Frontal cortex (tissue), 4 donors: ENCODE data around the gene SPDEF. TPM values are rescaled to one million over a fixed set of nuclear protein-coding genes. Genes with fewer than 3 reads are reported as not detected.
A peak's percentile ranks its signal among the peaks of the same experiment; 100 is the strongest.

Experiments used
- DNase-seq, 2 donors: peaks; one replicate each; pipeline ENCODE4 v3.0.0; 2012; ENCODE audit warnings: low spot score in 2 of 2
- FAIRE-seq: peaks from 2 replicates; lab custom pipeline; 2012; peaks lifted over from hg19 to GRCh38; lab: Jason Lieb, UNC
- total RNA-seq: library from RNA; depleted of rRNA; stranded (reverse); fragments of >200 nt; gene quantifications from one replicate; pipeline ENCODE4 v1.2.3, GENCODE V29; 2014
- donor health status: control.
- donor health status: control.
- donor health status: control.

The SPDEF gene
- total RNA-seq, 1 donor from 2014 or later: not detected

DNA sequence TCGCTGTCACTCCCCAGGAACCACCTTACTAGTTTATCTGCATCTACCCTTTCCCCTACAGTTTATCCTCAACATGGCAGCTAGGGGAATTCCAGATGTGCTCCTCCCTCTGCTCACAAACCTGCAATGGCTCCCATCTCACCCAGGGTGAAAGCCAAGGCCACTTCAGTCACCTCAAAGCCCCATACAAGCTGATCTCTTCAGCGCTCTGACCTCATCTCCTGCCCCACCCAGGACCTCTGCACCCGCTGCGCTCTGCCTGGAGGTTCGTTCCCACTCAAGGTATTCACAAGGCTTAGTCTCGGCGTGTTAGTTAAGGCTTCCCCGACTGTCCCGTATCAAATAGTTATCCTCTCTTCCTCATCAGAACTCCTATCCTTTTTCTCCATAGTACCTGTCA is 28.6 kb upstream of the SPDEF start:
- DNase-seq: no peak
- no peak for FAIRE-seq

DNA sequence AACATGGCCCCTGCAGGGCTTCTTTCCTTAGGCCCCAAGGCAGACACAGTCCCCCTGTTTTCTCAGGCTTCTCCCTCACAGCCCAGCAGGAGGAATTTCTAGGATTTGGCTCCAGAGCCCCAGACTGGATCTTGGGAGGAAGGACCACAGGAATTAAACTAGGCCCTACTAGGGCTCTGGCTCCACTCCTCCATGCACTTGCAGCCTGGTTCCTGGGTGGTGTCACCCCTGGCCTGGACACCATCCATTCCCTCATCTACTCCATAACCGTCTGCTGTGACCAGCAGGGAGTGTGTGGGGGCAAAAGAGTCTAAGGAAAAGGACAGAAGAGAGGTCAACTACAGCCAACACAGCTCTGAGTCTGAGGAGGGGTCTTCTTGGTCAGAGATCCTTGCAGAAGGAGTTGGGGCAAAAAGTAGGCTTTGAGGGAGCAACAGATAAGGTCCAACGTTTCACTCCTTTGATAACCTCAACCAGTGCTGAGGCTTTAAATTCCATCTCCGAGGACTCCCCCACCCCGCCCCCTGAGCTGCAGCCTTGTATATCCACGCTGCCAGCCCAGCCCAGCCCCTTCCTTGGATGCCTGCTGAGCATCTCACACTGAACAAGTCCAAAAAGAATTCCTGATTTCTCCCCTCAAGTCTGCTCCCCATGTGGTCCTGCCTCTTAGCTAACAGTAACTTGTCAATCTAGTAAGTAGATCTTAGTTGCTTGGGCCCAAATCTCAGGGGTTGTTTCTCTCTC is 27.9 kb upstream of the SPDEF start:
- no peak for FAIRE-seq
- DNase-seq: no peak

DNA sequence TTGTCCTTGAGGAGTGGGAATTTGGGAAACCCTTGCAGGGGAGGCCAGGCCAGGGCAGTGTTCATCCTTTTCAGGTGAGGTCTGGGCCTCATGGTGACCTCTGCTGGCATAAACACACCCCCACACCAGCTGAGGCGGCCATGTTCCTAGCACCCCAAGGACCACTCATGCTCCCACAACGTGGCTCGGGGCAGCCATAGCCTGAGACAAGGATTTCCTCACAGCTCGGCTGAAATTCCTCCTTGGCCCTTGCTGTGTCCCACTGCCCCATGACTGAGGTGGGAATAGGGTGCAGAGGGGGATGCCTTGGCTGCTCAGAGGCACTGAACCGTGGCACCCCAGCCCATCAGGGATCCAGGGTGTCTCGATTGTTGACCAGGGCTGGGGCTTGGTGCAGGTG is 27.3 kb upstream of the SPDEF start:
- DNase-seq (no peak), FAIRE-seq (no peak)

DNA sequence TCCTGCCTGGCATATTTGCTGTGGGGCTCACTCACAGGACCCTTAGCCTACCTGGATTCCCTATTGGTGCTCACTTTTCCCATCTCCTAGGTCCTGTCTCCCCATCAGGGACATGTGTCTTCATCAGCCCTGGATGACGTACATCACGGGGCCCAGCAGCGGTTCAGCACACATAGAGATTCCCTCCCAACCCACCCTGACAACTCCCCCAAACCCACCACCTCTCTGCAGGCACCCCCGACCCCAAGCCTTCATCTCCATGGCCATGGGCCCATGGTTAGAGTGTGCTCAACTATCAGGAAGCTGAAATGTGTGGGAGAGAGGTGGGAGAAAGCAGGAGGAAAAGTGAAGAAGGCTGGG is 25.4 kb upstream of the SPDEF start:
- no peak for DNase-seq
- FAIRE-seq: no peak

DNA sequence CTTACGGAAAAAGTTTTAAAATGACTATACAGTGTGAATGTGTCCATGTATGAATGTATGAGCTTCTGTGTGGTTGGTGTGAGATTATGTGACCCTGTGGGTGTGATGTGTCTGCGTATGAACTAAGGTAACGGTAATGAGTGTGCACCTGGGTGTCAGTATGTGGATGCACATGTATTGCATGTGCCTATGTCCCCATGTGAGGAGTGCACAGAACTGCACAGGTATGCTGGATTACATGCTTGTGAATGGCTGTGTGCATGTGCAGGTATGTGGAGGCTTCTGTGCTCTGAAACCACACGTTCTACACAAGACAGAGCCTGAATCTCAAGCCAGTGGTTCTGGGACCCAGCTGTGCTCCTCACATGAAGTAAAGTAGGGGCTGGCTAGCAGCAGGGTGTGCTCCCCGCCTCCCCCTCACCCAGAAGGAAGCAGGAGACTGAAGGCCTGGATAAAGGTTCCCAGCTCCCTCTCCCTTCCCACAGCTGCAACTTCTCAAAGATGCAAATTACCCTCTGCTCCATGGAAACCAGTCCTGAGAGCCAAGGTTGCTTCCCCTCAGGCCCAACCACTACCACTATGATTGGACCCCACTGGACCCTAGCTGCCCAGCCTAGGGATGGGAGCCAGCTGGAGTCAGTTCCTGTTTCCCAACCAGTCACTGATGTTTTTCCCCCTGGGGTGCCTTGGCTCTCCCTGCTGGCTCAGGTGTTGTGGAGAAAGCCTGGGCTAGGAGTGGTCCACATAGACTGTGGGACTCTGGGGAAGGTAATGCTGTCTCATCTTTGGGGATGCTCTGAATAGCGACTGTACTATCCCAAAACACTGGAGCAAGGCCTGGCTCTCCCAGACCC is 24.8 kb upstream of the SPDEF start:
- FAIRE-seq: no peak

DNA sequence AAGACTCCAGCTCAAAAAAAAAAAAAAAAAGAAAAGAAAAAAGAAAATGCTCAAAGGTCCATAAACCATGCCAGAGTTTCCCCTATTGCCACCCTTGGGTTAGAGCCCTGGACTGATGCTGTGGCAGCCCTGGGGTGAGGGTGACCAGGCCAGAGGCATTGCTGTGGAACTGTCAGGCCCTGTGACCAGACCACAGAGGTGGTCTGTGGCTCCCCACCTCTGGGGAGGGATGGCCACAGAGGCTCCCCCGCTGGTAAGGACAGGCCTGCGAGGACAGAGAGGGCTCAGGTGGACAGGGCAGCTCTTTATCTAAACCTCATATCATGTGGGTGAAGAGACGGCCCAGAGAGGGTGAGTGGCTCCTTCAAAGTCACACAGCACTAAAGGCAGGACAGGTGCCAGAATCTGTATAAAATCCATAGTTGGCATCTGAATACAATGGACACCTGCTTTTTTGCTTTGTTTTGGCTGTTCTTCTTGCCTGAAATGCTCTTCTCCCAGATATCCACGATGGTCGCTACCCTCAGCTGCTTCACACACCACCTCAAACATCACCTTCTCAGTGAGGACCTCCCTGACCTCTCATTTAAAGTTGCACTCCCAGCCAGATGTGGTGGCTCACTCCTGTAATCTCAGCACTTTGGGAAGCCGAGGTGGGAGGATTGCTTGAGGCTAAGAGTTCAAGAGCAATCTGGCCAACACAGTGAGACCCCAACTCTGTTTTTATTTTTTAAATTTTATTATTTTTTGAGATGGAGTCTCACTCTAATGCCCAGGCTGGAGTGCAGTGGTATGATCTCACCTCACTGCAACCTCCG is 22.5 kb upstream of the SPDEF start:
- no peak for DNase-seq
- no peak for FAIRE-seq

More for the DNA sequence above, 24.8 kb upstream of the SPDEF start:
- DNase-seq: no peak

DNA sequence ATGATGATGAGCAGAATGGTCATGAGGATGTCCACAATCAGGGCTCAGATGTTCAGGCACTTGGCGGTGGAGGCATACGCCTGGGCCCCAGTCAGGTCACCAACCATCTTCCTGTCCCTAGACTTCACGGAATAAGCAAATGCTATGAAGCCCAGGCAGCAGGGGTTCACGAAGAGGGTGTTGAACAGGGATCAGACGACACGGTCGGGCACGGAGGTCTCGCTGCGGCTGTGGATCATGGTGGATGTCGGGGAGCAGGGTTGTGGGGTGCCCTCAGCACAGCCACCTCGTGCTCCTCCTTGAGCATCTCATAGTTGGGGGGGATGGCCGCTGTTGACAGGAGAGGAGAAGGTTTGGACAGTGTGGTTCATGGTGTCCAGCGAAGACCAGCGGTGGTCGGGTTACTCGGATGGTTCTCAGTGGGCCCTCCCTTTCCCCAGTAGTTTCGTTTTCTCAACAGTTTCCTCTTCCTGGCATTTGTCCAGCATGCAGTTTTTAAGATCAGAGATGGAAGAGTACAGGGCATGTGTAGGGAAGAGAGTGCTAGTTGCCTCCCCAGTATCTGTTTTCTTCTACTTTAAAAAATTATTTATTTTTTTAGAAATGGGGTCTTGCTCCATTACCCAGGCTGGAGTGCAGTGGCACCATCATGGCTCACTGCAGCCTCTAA is 20.3 kb upstream of the SPDEF start:
- DNase-seq (no peak), FAIRE-seq (no peak)

DNA sequence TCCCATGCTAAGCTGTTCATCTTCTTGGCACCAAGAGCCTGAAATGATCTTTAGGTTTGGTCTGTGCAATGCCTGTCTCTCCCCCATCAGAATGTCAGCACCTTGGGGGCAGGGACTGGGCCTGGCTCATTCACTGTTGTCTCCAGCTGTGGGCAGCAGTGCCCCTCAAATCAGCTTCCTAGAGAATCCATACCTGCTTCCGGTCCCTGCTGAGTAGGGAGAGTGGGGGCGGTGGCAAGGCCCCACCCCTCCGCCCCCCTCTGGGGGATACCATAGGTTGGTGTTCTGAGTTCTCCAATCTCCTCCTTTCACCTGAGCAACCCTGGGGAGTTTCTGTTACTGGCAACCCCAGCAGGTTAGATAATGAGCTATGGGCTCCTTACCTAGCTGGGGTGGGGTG is 19.2 kb upstream of the SPDEF start:
- DNase-seq: peak in 1 of 2 donors; percentile 11
- no peak for FAIRE-seq

DNA sequence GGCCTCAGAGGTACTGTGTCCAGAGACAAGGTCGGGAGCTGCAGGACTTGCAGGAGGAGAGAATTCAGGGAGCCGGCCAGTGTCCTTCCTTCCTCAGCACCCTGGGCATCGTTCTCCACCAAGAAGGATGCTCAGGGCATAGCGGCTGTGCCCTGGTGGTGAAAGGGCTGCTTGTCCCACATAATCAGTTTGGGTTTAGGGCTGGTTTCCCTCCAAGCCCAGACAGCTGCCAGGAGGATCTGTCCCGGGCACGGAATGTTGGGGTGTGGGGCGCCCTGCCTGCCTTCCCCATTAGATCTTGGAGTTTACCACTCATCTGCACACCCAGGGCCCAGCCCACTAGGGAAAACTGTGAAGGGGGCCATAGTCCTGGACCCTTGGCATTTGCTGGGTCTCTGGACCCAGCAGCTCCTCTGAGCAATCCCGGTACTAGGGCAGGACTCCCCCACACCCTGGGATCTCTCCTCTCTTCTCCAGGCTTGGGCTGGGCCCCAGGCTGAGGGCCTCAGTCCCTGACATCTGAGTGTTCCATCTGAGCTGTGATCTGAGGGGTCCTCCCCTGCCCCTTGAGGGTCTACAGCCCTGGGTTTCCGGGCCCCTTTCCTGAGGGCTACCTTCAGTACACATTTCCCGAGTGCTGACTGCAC is 18.6 kb upstream of the SPDEF start:
- DNase-seq (peak in 1 of 2 donors; percentile 6), FAIRE-seq (no peak)

DNA sequence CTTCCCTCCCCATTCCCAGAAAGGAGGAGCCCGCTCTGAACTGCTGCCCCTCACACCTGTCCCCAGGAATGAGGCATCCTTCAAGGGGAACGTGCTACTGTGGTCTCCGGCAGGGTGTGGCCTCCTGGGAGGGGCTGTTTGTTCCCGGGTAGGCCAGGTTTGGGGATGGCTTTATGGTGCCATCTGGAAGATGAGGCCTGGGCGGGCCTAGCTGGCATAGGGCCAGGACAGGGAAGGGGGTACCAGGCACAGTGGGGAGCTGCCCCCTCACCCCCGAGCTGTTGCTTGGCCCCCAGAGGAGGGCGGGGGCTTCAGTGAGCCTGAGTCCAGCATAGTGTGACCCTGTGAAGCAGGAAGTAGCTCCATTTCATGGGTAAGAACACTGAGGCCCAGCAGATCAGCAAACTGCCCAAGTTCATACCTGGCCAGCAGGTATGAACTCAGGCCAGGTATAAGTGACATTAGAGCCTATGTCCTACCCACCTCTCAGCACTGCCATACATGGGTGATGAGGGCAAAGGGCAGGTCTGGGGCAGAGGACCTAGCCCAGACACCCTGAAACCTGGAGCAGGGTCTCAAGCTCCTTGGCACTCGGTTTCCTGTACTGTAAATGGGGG is 17.5 kb upstream of the SPDEF start:
- FAIRE-seq (no peak), DNase-seq (no peak)

DNA sequence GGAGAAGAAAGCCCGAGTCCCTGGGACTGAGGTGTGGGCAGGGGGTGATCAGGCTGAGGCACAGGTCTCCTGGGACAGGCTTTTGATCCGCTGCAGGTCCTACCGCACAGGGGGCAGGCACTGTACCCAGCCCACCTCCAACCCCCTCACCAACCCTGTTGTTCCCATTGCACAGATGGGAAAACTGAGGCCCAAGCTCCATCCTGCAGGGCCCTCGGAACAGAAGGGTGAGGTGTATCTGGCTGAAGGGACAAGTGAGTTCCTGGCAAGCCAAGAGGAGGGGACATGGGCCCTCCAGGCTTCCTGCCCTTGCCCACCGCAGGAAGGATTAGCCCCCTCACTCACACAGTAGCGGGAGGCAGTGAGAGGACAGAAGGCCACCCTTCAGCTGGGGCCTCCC is 16.5 kb upstream of the SPDEF start:
- no peak for DNase-seq
- no peak for FAIRE-seq

DNA sequence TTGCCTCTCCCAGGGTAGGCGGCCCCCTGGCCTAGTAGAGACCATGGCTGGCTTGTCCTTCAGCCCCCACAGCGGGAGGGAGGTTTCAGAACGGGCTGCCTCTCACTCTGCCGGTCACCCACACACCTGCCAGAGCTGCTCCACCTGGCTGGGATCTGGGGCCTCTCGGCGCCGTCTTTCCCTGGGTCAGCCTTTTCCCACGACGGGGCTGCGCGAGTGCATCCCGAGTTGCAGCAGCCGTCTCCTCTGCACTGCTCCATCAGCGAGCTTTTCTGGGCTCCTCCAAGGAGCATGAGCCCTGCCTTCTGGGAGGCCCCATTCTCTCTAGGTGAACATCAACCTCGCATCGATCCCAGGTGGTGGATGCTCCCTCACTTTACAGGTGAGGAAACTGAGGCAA is 15.9 kb upstream of the SPDEF start:
- FAIRE-seq (no peak), DNase-seq (no peak)

DNA sequence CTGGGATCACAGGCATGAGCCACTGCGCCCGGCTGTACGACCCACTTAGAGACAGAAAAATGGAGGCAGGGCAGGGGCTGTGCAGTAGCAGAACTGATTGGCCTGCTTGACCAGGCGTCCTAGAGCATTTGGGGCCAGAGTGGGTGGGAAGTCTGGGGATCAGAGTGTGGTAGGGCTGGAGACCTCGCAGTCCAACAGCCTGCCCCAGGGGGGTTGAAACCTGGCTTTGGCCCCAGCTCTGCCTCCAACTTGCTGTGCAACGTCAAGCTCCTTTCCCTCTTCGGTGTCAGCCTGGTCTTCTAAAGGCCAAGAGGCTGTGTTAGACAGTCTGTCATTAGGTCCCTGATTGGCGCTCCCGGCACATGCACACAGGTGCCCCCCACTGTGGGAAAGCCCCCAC is 15.3 kb upstream of the SPDEF start:
- DNase-seq: no peak
- no peak for FAIRE-seq

DNA sequence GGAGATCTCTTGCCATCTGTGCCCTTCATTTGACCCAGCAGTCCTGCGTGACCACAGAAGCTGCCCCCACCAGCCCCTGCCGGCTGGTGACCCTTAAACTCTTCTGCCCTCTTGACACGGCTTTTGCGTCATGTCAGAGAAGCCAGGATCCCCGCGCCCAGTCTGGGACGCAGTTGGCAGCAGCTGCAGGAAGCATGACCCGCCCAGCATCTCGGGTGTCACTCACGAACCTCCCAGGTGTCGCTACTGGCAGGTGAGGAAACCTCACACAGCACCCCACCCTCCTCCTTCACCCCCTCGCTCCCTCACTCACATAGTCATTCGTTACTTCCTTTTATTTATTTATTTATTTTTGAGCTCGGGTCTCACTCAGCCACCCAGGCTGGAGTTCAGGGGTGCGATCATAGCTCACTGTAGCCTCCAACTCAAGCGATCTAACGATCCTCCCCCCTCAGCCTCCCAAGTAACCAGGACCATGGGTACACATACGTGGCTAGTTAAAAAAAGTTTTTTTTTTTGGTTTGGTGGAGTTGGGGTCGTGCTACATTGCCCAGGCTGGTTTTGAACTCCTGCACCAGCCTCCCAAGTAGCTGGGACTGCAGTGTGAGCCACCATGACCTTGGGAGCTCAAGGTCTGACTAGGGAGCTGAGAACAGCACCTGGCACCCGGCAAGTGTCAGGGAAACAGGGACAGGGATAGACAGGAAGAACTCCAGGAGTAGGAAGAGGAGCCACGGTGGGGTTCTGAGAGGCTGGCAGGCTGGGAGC is 14.1 kb upstream of the SPDEF start:
- DNase-seq (no peak), FAIRE-seq (no peak)

DNA sequence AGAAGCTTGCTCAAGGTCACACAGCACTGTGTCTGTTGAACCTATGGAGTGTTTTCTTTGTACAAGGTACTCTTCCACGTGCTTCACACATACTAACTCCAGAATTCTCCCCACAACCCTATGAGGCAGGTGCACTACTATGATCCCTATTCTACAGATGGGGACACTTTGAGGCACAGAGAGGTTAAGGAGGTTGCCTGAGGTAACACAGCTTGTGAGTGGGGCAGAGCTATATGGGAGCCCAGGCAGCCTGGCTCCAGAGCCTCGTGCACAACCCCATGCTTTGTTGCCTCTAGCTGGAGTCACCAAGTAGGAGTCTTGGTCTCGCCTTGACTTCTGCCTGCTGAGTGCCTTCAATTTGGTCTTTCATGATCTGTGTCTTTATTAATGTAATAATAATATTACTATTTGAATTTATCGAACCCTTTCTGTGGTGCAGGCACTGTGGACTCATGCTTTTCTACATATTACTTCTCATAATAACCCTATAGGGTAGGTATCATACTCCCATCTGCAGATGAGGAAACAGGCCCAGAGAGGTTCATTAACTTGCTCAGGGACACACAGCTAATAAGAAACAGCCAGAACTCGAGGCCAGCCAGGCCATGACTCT is 13.3 kb upstream of the SPDEF start:
- FAIRE-seq: no peak

DNA sequence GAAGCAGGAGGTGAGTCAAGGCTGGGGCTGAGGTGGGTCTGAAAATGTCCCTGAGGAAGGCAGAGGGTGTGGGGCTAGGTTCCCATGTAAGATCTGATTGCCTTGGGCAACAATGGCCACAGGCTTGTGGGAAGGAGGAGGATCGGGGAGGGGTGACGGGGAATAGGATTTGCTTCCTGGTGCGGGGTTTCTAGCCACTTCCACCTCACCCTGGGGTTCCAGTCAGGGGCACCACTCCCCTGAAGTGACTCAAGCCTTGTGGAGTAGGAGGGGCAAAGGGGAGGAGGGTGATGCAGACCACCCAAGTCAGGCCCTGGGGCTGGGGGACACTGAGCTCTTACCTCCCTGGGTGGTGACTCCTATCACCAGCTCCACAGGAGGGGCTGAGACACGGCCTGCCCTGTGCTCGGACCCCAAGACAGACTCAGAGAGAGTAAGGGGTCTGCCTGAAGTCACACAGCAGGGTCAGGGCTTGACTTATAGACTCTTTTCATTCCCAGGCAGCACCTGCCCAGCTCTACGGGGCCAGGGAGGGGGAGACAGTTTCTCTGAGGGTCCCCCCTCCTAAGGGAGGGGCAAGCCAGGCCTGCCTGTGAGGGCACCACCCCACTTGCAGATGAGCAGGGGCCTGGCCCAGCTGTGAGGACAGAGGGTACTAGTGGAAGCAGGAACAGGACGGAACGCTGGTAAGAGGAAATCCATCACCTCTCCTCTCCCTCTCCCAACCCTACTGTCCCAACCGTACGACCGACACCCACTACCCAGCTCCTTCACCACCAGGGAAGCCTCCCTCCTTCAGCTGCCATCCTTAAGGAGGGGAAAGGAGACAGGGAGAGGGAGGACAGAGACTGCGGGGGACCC is 12.4 kb upstream of the SPDEF start:
- no peak for DNase-seq

More for the DNA sequence above, 13.3 kb upstream of the SPDEF start:
- no peak for DNase-seq

More for the DNA sequence above, 12.4 kb upstream of the SPDEF start:
- FAIRE-seq: no peak
